ENCODE data around the gene MBL2. TPM values are rescaled to one million over a fixed set of nuclear protein-coding genes. Genes with fewer than 3 reads are reported as not detected.

Gene MBL2
- polyA plus RNA-seq, 1 of the 3 experiments (the other 2 are of a cell fraction): not detected

DNA sequence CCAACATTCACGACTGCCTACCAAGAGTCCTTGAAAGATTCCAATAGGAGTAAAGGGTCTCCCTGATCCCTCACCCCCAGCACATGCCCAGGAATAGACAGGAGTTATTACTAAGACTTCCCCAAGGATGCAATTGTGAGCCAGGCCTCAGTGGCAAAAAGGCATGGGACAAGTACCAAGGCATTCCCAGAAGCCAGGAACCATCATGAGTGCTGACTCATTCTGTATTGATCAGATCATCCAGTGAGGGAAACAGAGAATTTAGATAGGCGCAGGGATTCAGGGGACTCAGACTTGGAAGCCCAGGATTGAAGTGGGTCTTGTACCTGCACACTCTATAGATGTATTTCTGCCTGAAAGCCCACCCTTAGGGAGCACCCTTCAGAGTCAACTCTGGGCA is 21.2 kb downstream of the MBL2 start:
- Histone ChIP-seq H2AFZ (ENCODE audit: low read depth) (no peak overlapping the region), H3K9me3 (no peaks in the 10 kb centered on the region), H3K4me3 (ENCODE audit: low read depth in 2 of 2, low read length in 1 of 2) (no peak overlapping the region), H3K27me3 (ENCODE audit: insufficient read depth) (no peaks in the 10 kb centered on the region), H3K9ac (no peak overlapping the region), H3K9me2 (no peaks in the 10 kb centered on the region), H3K79me2 (ENCODE audit: insufficient read depth) (no peaks in the 10 kb centered on the region), H3K36me3 (replicated peaks in 1 of 2; ENCODE audit: control insufficient read depth in 1 of 2, insufficient read depth in 2 of 2, low read length in 1 of 2) (no peaks in the 10 kb centered on the region), H3K4me2 (no peak overlapping the region), H3K27ac (ENCODE audit: low read depth in 2 of 2, low read length in 1 of 2) (no peak overlapping the region), H3K4me1 (ENCODE audit: control insufficient read depth in 1 of 2, insufficient read depth in 2 of 2, low read depth in 1 of 2, low read length in 1 of 2) (no peaks in the 10 kb centered on the region), H4K20me1 (ENCODE audit: insufficient read depth) (no peaks in the 10 kb centered on the region), H3F3A (replicated peaks; ENCODE audit: insufficient read depth) (no peaks in the 10 kb centered on the region)
- TF ChIP-seq TCF12 (IDR thresholded peaks at IDR 0.05): no peak
- TF ChIP-seq, protein P1, sequence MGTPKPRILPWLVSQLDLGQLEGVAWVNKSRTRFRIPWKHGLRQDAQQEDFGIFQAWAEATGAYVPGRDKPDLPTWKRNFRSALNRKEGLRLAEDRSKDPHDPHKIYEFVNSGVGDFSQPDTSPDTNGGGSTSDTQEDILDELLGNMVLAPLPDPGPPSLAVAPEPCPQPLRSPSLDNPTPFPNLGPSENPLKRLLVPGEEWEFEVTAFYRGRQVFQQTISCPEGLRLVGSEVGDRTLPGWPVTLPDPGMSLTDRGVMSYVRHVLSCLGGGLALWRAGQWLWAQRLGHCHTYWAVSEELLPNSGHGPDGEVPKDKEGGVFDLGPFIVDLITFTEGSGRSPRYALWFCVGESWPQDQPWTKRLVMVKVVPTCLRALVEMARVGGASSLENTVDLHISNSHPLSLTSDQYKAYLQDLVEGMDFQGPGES (IDR thresholded peaks at IDR 0.05; ENCODE audit: low read depth, low read length): no peak
- TF ChIP-seq MEF2A (IDR thresholded peaks at IDR 0.05; ENCODE audit: borderline replicate concordance, low read depth): no peak
- no peak for TF ChIP-seq EZH2phosphoT487 (IDR thresholded peaks at IDR 0.05; ENCODE audit: borderline replicate concordance, low read depth)
- no peak for TF ChIP-seq REST (IDR thresholded peaks at IDR 0.05; ENCODE audit: low read depth, low read length)
- TF ChIP-seq MXI1 (IDR thresholded peaks at IDR 0.05; ENCODE audit: low read depth, low read length): no peak
- TF ChIP-seq RCOR1 (IDR thresholded peaks at IDR 0.05; ENCODE audit: low read length): no peak
- no peak for TF ChIP-seq GATA2 (CRISPR knock-in tag; IDR thresholded peaks at IDR 0.05)
- no peak for TF ChIP-seq NFIC (IDR thresholded peaks at IDR 0.05; ENCODE audit: borderline replicate concordance)
- TF ChIP-seq FOXM1 (IDR thresholded peaks at IDR 0.05; ENCODE audit: low read depth): no peak
- WGBS (ENCODE audit: low lambda C conversion rate): 29% methylated on average over 2 of the region's 2 CpGs
- POLR2A ChIA-PET: no interaction called here
- CTCF ChIA-PET: no interaction called here
- no peak for DNase-seq

DNA sequence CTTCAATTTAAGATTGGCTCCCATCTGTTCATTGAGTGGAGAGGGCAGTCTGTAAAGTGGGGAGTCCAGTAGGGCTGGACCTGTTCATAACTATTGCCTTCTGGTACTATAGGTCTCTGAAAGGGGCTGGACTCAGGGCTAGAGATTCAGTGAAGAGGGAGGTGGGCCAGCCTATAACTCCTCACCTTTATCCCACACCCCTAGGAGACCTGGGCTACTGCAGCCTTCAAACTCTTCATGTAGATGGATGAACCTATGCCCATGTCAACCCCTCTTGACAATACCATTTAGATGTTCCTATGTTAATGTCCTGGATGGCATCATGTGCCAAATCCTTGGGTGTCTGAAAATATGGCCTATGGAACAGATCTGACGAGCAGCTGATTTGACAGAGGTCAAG is 22.0 kb downstream of the MBL2 start:
- Histone ChIP-seq H4K20me1 (ENCODE audit: insufficient read depth) (no peaks in the 10 kb centered on the region), H3K4me1 (ENCODE audit: control insufficient read depth in 1 of 2, insufficient read depth in 2 of 2, low read depth in 1 of 2, low read length in 1 of 2) (no peaks in the 10 kb centered on the region), H3K36me3 (replicated peaks in 1 of 2; ENCODE audit: control insufficient read depth in 1 of 2, insufficient read depth in 2 of 2, low read length in 1 of 2) (no peaks in the 10 kb centered on the region), H3K9ac (no peak overlapping the region), H3K27me3 (ENCODE audit: insufficient read depth) (no peaks in the 10 kb centered on the region), H3K9me2 (no peaks in the 10 kb centered on the region), H3F3A (replicated peaks; ENCODE audit: insufficient read depth) (no peaks in the 10 kb centered on the region), H2AFZ (ENCODE audit: low read depth) (no peak overlapping the region), H3K4me2 (no peak overlapping the region), H3K9me3 (no peaks in the 10 kb centered on the region), H3K4me3 (ENCODE audit: low read depth in 2 of 2, low read length in 1 of 2) (no peak overlapping the region), H3K79me2 (ENCODE audit: insufficient read depth) (no peaks in the 10 kb centered on the region), H3K27ac (ENCODE audit: low read depth in 2 of 2, low read length in 1 of 2) (no peak overlapping the region)
- CTCF ChIA-PET: no interaction called here
- POLR2A ChIA-PET: no interaction called here
- DNase-seq: no peak
- WGBS (ENCODE audit: low lambda C conversion rate): 22% methylated on average over 1 of the region's 1 CpG
- no peak for TF ChIP-seq ELF1 (IDR thresholded peaks at IDR 0.05)
- TF ChIP-seq, protein P2, sequence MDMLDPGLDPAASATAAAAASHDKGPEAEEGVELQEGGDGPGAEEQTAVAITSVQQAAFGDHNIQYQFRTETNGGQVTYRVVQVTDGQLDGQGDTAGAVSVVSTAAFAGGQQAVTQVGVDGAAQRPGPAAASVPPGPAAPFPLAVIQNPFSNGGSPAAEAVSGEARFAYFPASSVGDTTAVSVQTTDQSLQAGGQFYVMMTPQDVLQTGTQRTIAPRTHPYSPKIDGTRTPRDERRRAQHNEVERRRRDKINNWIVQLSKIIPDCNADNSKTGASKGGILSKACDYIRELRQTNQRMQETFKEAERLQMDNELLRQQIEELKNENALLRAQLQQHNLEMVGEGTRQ (IDR thresholded peaks at IDR 0.05; ENCODE audit: borderline replicate concordance, low read depth, low read length): no peak
- TF ChIP-seq, protein P3, sequence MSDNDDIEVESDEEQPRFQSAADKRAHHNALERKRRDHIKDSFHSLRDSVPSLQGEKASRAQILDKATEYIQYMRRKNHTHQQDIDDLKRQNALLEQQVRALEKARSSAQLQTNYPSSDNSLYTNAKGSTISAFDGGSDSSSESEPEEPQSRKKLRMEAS (IDR thresholded peaks at IDR 0.05; ENCODE audit: low read depth): no peak
- no peak for TF ChIP-seq REST (IDR thresholded peaks at IDR 0.05; ENCODE audit: low read depth, low read length)
- TF ChIP-seq, protein P4, sequence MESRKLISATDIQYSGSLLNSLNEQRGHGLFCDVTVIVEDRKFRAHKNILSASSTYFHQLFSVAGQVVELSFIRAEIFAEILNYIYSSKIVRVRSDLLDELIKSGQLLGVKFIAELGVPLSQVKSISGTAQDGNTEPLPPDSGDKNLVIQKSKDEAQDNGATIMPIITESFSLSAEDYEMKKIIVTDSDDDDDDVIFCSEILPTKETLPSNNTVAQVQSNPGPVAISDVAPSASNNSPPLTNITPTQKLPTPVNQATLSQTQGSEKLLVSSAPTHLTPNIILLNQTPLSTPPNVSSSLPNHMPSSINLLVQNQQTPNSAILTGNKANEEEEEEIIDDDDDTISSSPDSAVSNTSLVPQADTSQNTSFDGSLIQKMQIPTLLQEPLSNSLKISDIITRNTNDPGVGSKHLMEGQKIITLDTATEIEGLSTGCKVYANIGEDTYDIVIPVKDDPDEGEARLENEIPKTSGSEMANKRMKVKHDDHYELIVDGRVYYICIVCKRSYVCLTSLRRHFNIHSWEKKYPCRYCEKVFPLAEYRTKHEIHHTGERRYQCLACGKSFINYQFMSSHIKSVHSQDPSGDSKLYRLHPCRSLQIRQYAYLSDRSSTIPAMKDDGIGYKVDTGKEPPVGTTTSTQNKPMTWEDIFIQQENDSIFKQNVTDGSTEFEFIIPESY (IDR thresholded peaks at IDR 0.05; ENCODE audit: borderline replicate concordance, low read depth): no peak
- no peak for TF ChIP-seq PBX3 (IDR thresholded peaks at IDR 0.05)

Data from SK-N-SH (cell line).